SJSA1 (cell line): ENCODE results near the gene IGSF1. TPM values are rescaled to one million over a fixed set of nuclear protein-coding genes. Genes with fewer than 3 reads are reported as not detected.
"Not testable (repeated sequence)": the region's sequence is repeated elsewhere in the genome, so short reads cannot be mapped to it uniquely, and the experiment has no call there.

Source experiments
- DNase-seq, 2 experiments: peaks; one replicate each; pipeline ENCODE4 v3.0.0-alpha.2; 2015 to 2020; ENCODE audit warnings: low spot score in 2 of 2, low read depth in 1 of 2
- H3K27ac ChIP-seq: fragments of 250-450 bp; sonication (Bioruptor Pico); 2 replicates; pipeline ENCODE4 v1.5.1; 2020; ENCODE audit warnings: mild to moderate bottlenecking, moderate library complexity
- H3K27me3 ChIP-seq: fragments of 250-450 bp; sonication (Bioruptor Pico); replicated peaks from 2 replicates; pipeline ENCODE4 v1.5.1; 2020; ENCODE audit warnings: mild to moderate bottlenecking, moderate library complexity
- H3K36me3 ChIP-seq: fragments of 250-450 bp; sonication (Bioruptor Pico); 2 replicates; pipeline ENCODE4 v1.5.1; 2020; ENCODE audit warnings: mild to moderate bottlenecking
- H3K4me1 ChIP-seq: fragments of 250-450 bp; sonication (Bioruptor Pico); replicated peaks from 2 replicates; pipeline ENCODE4 v1.6.1; 2021; ENCODE audit warnings: mild to moderate bottlenecking
- H3K4me3 ChIP-seq: fragments of 250-450 bp; sonication (Bioruptor Pico); 2 replicates; pipeline ENCODE4 v1.5.1; 2020; ENCODE audit warnings: mild to moderate bottlenecking
- H3K9me3 ChIP-seq: fragments of 250-450 bp; sonication (Bioruptor Pico); replicated peaks from 2 replicates; pipeline ENCODE4 v1.5.1; 2020; ENCODE audit warnings: mild to moderate bottlenecking
- total RNA-seq: library from RNA; depleted of rRNA; stranded (reverse); fragments of >200 nt; shearing (Covaris generic); gene quantifications from 2 replicates; pipeline ENCODE4 v1.2.3, GENCODE V29; 2014; rRNA removed

IGSF1 gene
- total RNA-seq, 1 experiment from 2014 or later: not detected

GRCh38 chrX:131262200-131262599 lies 26.9 kb downstream of the IGSF1 start:
- no peak for DNase-seq

GRCh38 chrX:131257367-131257766 lies 31.7 kb downstream of the IGSF1 start:
- no peak overlapping the region for H3K4me3 ChIP-seq
- no peaks in the 10 kb centered on the region for H3K36me3 ChIP-seq
- no peaks in the 10 kb centered on the region for H3K9me3 ChIP-seq
- H3K4me1 ChIP-seq: no peaks in the 10 kb centered on the region
- H3K27me3 ChIP-seq: no peaks in the 10 kb centered on the region
- H3K27ac ChIP-seq: no peak overlapping the region
- no peak for DNase-seq

More at GRCh38 chrX:131262200-131262599, 26.9 kb downstream of the IGSF1 start:
- Histone ChIP-seq H3K36me3 (no peaks in the 10 kb centered on the region), H3K4me3 (no peak overlapping the region), H3K4me1 (no peaks in the 10 kb centered on the region), H3K27ac (no peak overlapping the region), H3K27me3 (no peaks in the 10 kb centered on the region), H3K9me3 (no peaks in the 10 kb centered on the region)

GRCh38 chrX:131250984-131251738 lies 37.9 kb downstream of the IGSF1 start:
- DNase-seq, H3K27me3 ChIP-seq, H3K4me3 ChIP-seq, H3K9me3 ChIP-seq, H3K4me1 ChIP-seq, H3K27ac ChIP-seq, H3K36me3 ChIP-seq: not testable (repeated sequence)

GRCh38 chrX:131239057-131239456 lies 50.0 kb downstream of the IGSF1 start:
- Histone ChIP-seq H3K4me3 (no peak overlapping the region), H3K9me3 (no peaks in the 10 kb centered on the region), H3K36me3 (no peaks in the 10 kb centered on the region), H3K27ac (no peak overlapping the region), H3K4me1 (no peaks in the 10 kb centered on the region), H3K27me3 (no peaks in the 10 kb centered on the region)
- no peak for DNase-seq

- Histone ChIP-seq H3K9me3 (no peaks in the 10 kb centered on the region), H3K27ac (no peak overlapping the region), H3K4me1 (no peaks in the 10 kb centered on the region), H3K36me3 (no peaks in the 10 kb centered on the region), H3K4me3 (no peak overlapping the region), H3K27me3 (no peaks in the 10 kb centered on the region)
- no peak for DNase-seq
These were observed 51.7 kb downstream of the IGSF1 start for GRCh38 chrX:131237363-131237762.

GRCh38 chrX:131235768-131236545 lies 53.1 kb downstream of the IGSF1 start:
- H3K27me3 ChIP-seq: no peaks in the 10 kb centered on the region
- no peaks in the 10 kb centered on the region for H3K36me3 ChIP-seq
- DNase-seq: no peak
- H3K4me3 ChIP-seq: no peak overlapping the region
- H3K27ac ChIP-seq: no peak overlapping the region
- no peaks in the 10 kb centered on the region for H3K4me1 ChIP-seq
- no peaks in the 10 kb centered on the region for H3K9me3 ChIP-seq

GRCh38 chrX:131227608-131228007 lies 61.5 kb downstream of the IGSF1 start:
- DNase-seq: no peak
- no peaks in the 10 kb centered on the region for H3K27me3 ChIP-seq
- H3K36me3 ChIP-seq: no peaks in the 10 kb centered on the region
- H3K4me1 ChIP-seq: no peaks in the 10 kb centered on the region
- no peaks in the 10 kb centered on the region for H3K9me3 ChIP-seq
- H3K4me3 ChIP-seq: no peak overlapping the region
- no peak overlapping the region for H3K27ac ChIP-seq

GRCh38 chrX:131226591-131226990 lies 62.5 kb downstream of the IGSF1 start:
- no peak overlapping the region for H3K27ac ChIP-seq
- H3K36me3 ChIP-seq: no peaks in the 10 kb centered on the region
- no peak for DNase-seq
- no peak overlapping the region for H3K4me3 ChIP-seq
- H3K27me3 ChIP-seq: no peaks in the 10 kb centered on the region
- H3K4me1 ChIP-seq: no peaks in the 10 kb centered on the region
- H3K9me3 ChIP-seq: no peaks in the 10 kb centered on the region

- Histone ChIP-seq H3K36me3 (no peaks in the 10 kb centered on the region), H3K27me3 (no peaks in the 10 kb centered on the region), H3K9me3 (no peaks in the 10 kb centered on the region), H3K4me3 (no peak overlapping the region), H3K4me1 (no peaks in the 10 kb centered on the region), H3K27ac (no peak overlapping the region)
- no peak for DNase-seq
These were observed 64.0 kb downstream of the IGSF1 start for GRCh38 chrX:131225078-131225477.

Other genes with a start within 250 kb of the IGSF1 start
- not detected in 2 replicates for gene ARHGAP36, start 231.0 kb downstream of the IGSF1 start, total RNA-seq